Mesenchymal stem cell (in vitro differentiated cells and primary cell): ENCODE results near the gene GK.
"Not testable (repeated sequence)": the region's sequence is repeated elsewhere in the genome, so short reads cannot be mapped to it uniquely, and the experiment has no call there.

ENCODE experiments used
- DNase-seq: peaks from one replicate; pipeline ENCODE4 v3.0.0-alpha.2; 2013
- H2AFZ ChIP-seq: one replicate; pipeline ENCODE4 v1.6.1; 2013; ENCODE audit warnings: low read depth, mild to moderate bottlenecking, control low read depth, inconsistent platforms, low read length, moderate library complexity
- H2AK5ac ChIP-seq: 2 replicates; pipeline ENCODE4 v1.6.1; 2013; ENCODE audit warnings: low read length, moderate library complexity, mild to moderate bottlenecking, inconsistent platforms; ENCODE audit not compliant: severe bottlenecking
- H2BK120ac ChIP-seq: one replicate; pipeline ENCODE4 v1.6.1; 2013; ENCODE audit warnings: low read depth, mild to moderate bottlenecking, inconsistent platforms, low read length, moderate library complexity
- H2BK12ac ChIP-seq, 2 experiments: one replicate each; pipeline ENCODE4 v1.6.1; 2013; ENCODE audit warnings: inconsistent platforms in 2 of 2, low read length in 2 of 2, mild to moderate bottlenecking in 2 of 2, moderate library complexity in 2 of 2, control low read depth in 1 of 2
- H2BK15ac ChIP-seq: one replicate; pipeline ENCODE4 v1.6.1; 2013; ENCODE audit warnings: mild to moderate bottlenecking, low read depth, inconsistent platforms; ENCODE audit not compliant: poor library complexity, severe bottlenecking
- H2BK5ac ChIP-seq: 2 replicates; pipeline ENCODE4 v1.6.1; 2013; ENCODE audit warnings: low read depth, mild to moderate bottlenecking, low read length, control low read depth, inconsistent platforms; ENCODE audit not compliant: poor library complexity, severe bottlenecking
- H3K14ac ChIP-seq, 2 experiments: one replicate each; pipeline ENCODE4 v1.6.1; 2013; ENCODE audit warnings: inconsistent platforms in 2 of 2, low read length in 2 of 2, control low read depth in 1 of 2, mild to moderate bottlenecking in 1 of 2, moderate library complexity in 1 of 2
- H3K18ac ChIP-seq, 2 experiments: one replicate each; pipeline ENCODE4 v1.6.1; 2013; ENCODE audit warnings: inconsistent platforms in 2 of 2, low read length in 2 of 2, control low read depth in 1 of 2, low read depth in 1 of 2, mild to moderate bottlenecking in 1 of 2
- H3K23ac ChIP-seq, 2 experiments: one replicate each; pipeline ENCODE4 v1.6.1; 2013; ENCODE audit warnings: inconsistent platforms in 2 of 2, low read length in 2 of 2, mild to moderate bottlenecking in 2 of 2, moderate library complexity in 2 of 2, control low read depth in 1 of 2
- H3K27ac ChIP-seq: 2 replicates; pipeline ENCODE4 v1.5.1; 2013; ENCODE audit warnings: mild to moderate bottlenecking, moderate library complexity, low read length, control low read depth, inconsistent platforms; ENCODE audit not compliant: poor library complexity, severe bottlenecking
- H3K27me3 ChIP-seq, 2 experiments: 2 replicates each; pipeline versions ENCODE4 v1.6.1 to v1.7.0; 2013; ENCODE audit warnings: low read length in 2 of 2, mild to moderate bottlenecking in 2 of 2, moderate library complexity in 2 of 2, control low read depth in 1 of 2, inconsistent platforms in 1 of 2; ENCODE audit not compliant: control insufficient read depth in 1 of 2, insufficient read depth in 1 of 2
- H3K36me3 ChIP-seq, 2 experiments: 2 replicates each; pipeline versions ENCODE4 v1.6.1 to v1.7.0; 2013; ENCODE audit warnings: low read length in 2 of 2, control low read depth in 1 of 2, inconsistent platforms in 1 of 2, low read depth in 1 of 2, mild to moderate bottlenecking in 1 of 2; ENCODE audit not compliant: insufficient read depth in 2 of 2, control insufficient read depth in 1 of 2
- H3K4ac ChIP-seq, 2 experiments: one replicate each; pipeline ENCODE4 v1.6.1; 2013; ENCODE audit warnings: inconsistent platforms in 2 of 2, low read length in 2 of 2, mild to moderate bottlenecking in 2 of 2, moderate library complexity in 2 of 2, control low read depth in 1 of 2, low read depth in 1 of 2
- H3K4me1 ChIP-seq: 2 replicates; pipeline ENCODE4 v1.6.1; 2013; ENCODE audit warnings: low read depth, low read length, control low read depth; ENCODE audit not compliant: control insufficient read depth, insufficient read depth
- H3K4me2 ChIP-seq: 2 replicates; pipeline ENCODE4 v1.6.1; 2013; ENCODE audit warnings: low read length, mild to moderate bottlenecking, inconsistent platforms; ENCODE audit not compliant: poor library complexity, severe bottlenecking
- H3K4me3 ChIP-seq, 2 experiments: 2 replicates each; pipeline versions ENCODE4 v1.5.1 to v1.7.0; 2013; ENCODE audit warnings: low read length in 2 of 2, mild to moderate bottlenecking in 2 of 2, control low read depth in 1 of 2, low read depth in 1 of 2; ENCODE audit not compliant: insufficient read depth in 1 of 2
- H3K79me1 ChIP-seq: replicated peaks from 2 replicates; pipeline ENCODE4 v1.6.1; 2013; ENCODE audit warnings: mild to moderate bottlenecking, control low read depth, low read length, inconsistent platforms; ENCODE audit not compliant: poor library complexity, severe bottlenecking
- H3K9ac ChIP-seq: 2 replicates; pipeline ENCODE4 v1.7.0; 2013; ENCODE audit warnings: mild to moderate bottlenecking, low read length, moderate library complexity
- H3K9me3 ChIP-seq: 2 replicates; pipeline ENCODE4 v1.7.0; 2013; ENCODE audit warnings: mild to moderate bottlenecking, low read length; ENCODE audit not compliant: control insufficient read depth
- H4K8ac ChIP-seq: one replicate; pipeline ENCODE4 v1.6.1; 2013; ENCODE audit warnings: inconsistent platforms, mild to moderate bottlenecking, low read length, moderate library complexity
- H4K91ac ChIP-seq: one replicate; pipeline ENCODE4 v1.6.1; 2013; ENCODE audit warnings: mild to moderate bottlenecking, low read length, inconsistent platforms
- WGBS: methylation state at CpG from one replicate; pipeline ENCODE4 v1.1.7; 2013; ENCODE audit warnings: mixed read lengths; 5-methylcytosine and 5-hydroxymethylcytosine counted together

The GK gene

DNA sequence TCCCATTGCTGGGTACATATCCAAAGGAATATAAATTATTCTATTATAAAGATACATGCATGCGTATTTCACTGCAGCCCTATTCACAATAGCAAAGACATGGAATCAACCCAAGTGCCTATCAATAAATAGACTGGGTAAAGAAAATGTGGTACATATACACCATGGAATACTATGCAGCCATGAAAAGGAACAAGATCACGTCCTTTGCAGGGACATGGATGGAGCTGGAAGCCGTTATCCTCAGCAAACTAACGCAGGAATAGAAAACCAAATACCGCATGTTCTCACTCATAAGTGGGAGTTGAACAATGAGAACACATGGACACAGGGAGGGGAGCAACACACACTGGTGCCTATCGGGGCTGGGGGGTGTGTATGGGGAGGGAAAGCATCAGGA lies 19.2 kb upstream of the GK start:
- not testable (repeated sequence) for H3K18ac ChIP-seq, H2AFZ ChIP-seq, H3K23ac ChIP-seq, H3K27me3 ChIP-seq, H3K79me1 ChIP-seq, H2BK5ac ChIP-seq, H3K4me2 ChIP-seq, H2BK15ac ChIP-seq, H3K4ac ChIP-seq, H3K9me3 ChIP-seq, H3K4me3 ChIP-seq, H2AK5ac ChIP-seq, H3K14ac ChIP-seq, H3K36me3 ChIP-seq, H3K4me1 ChIP-seq, H2BK120ac ChIP-seq, DNase-seq, H2BK12ac ChIP-seq, H4K91ac ChIP-seq, H4K8ac ChIP-seq, H3K9ac ChIP-seq, H3K27ac ChIP-seq
- WGBS, result 97% methylated on average over 4 of the region's 6 CpGs

DNA sequence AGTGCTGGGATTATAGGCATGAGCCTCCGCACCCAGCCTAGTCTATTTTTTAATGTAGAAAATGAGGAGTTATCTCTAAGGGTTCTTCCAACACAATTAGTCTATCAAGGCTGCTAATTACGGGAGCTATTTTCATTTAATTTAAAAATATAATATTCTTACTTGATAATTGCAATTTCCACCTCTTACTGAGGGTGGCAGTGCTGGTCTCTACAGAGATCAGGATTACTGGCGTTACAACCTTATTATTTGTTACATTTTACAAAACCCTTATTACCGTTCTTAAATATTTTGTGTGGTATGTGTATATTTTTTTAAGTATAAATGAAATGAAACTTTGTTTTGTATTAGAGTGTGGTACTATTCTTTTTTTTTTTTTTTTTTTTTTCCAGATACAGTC lies 17.6 kb upstream of the GK start:
- WGBS, result no CpG with 5 or more reads among the region's 4 CpGs
- H2BK120ac ChIP-seq, result no peak overlapping the region
- no peak overlapping the region for H2BK5ac ChIP-seq
- no peak overlapping the region for H2AK5ac ChIP-seq
- H3K4me2 ChIP-seq, result no peak overlapping the region
- H3K14ac ChIP-seq, result no peak overlapping the region
- no peak overlapping the region for H2BK15ac ChIP-seq
- no peak overlapping the region for H3K27ac ChIP-seq
- no peaks in the 10 kb centered on the region for H3K79me1 ChIP-seq
- H3K36me3 ChIP-seq, result no peaks in the 10 kb centered on the region
- no peaks in the 10 kb centered on the region for H3K27me3 ChIP-seq
- no peak overlapping the region for H4K91ac ChIP-seq
- no peaks in the 10 kb centered on the region for H3K4me1 ChIP-seq
- H2BK12ac ChIP-seq, result no peak overlapping the region
- peaks cover 5% of the 10 kb centered on the region for H3K9me3 ChIP-seq
- H3K4ac ChIP-seq, result no peak overlapping the region
- H2AFZ ChIP-seq, result no peak overlapping the region
- no peak overlapping the region for H4K8ac ChIP-seq
- H3K4me3 ChIP-seq, result no peak overlapping the region
- DNase-seq, result no peak
- no peak overlapping the region for H3K18ac ChIP-seq
- no peak overlapping the region for H3K23ac ChIP-seq
- H3K9ac ChIP-seq, result no peak overlapping the region

DNA sequence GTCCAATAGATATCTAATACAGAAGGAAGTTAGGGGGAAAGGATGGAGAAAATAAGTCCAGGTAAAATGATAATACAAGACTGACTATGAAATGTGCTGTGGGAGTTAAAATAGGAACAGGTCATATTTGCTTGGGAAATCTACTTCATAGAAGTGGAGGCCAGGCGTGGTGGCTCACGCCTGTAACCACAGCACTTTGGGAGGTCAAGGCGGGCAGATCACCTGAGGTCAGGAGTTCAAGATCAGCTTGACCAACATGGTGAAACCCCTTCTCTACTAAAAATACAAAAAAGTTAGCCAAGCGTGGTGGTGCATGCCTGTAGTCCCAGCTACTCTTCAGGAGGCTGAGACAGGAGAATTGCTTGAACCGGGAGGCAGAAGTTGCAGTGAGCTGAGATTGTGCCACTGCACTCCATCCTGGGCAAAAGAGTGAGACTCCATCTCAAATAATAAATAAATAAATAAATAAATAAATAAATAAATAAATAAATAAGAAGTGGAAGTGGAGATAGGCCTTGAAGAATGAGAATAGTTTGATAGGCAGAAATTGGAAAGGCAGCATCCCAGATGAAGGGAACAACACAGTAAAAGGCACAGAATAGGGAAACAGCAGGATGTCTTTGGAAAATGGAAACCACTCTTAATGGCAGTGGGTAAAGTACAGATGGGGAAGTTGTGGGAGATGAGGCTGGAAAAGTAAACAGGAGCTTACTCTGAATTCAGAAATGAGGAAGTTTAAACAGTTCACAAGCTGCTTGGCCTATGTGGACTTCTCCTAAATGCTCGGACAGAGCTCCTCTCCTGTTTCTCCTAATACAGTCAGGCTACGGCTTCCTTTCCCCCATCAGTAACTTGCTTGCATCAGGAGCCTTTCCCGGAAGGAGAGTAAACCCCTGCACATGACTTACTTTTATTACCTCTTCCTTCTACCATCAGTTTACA lies 15.1 kb upstream of the GK start:
- H3K36me3 ChIP-seq, result no peaks in the 10 kb centered on the region
- no peak overlapping the region for H3K23ac ChIP-seq
- H3K4me1 ChIP-seq, result no peaks in the 10 kb centered on the region
- H3K18ac ChIP-seq, result no peak overlapping the region
- H3K4me2 ChIP-seq, result no peak overlapping the region
- no peak overlapping the region for H2BK12ac ChIP-seq
- H3K79me1 ChIP-seq, result no peaks in the 10 kb centered on the region
- H3K27ac ChIP-seq, result no peak overlapping the region
- 98% methylated on average over 7 of the region's 8 CpGs for WGBS
- no peak overlapping the region for H3K14ac ChIP-seq
- no peak overlapping the region for H2AK5ac ChIP-seq
- no peak overlapping the region for H3K4ac ChIP-seq
- H2BK15ac ChIP-seq, result no peak overlapping the region
- H4K8ac ChIP-seq, result no peak overlapping the region
- no peak overlapping the region for H2BK120ac ChIP-seq
- no peak overlapping the region for H3K9ac ChIP-seq
- H3K27me3 ChIP-seq, result no peaks in the 10 kb centered on the region
- no peak overlapping the region for H2BK5ac ChIP-seq
- no peak overlapping the region for H2AFZ ChIP-seq
- H4K91ac ChIP-seq, result no peak overlapping the region
- no peak for DNase-seq
- peaks cover 5% of the 10 kb centered on the region for H3K9me3 ChIP-seq
- H3K4me3 ChIP-seq, result no peak overlapping the region

DNA sequence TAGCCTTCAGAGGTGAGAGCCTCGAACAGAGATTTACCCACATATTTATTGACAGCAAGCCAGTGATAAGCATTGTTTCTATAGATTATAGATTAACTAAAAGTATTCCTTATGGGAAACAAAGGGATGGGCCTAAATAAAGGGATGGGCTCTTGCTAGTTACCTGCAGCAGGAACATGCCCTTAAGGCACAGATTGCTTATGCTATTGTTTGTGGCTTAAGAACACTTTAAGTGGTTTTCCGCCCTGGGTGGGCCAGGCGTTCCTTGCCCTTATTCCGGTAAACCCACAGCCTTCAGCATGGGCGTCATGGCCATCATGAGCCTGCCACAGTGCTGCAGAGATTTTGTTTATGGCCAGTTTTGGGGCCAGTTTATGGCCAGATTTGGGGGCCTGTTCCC lies 13.5 kb upstream of the GK start:
- not testable (repeated sequence) for H3K27ac ChIP-seq, H3K4me3 ChIP-seq, DNase-seq, H3K4me2 ChIP-seq, H3K36me3 ChIP-seq, H2AK5ac ChIP-seq, H2BK120ac ChIP-seq, H2AFZ ChIP-seq, H3K27me3 ChIP-seq, H3K18ac ChIP-seq, H4K8ac ChIP-seq, H3K4me1 ChIP-seq, H3K79me1 ChIP-seq, H3K23ac ChIP-seq, H2BK15ac ChIP-seq, H3K14ac ChIP-seq, H3K9ac ChIP-seq, H2BK5ac ChIP-seq, H3K9me3 ChIP-seq, H3K4ac ChIP-seq, H4K91ac ChIP-seq, H2BK12ac ChIP-seq
- WGBS, result 94% methylated on average over 4 of the region's 5 CpGs
